ENCODE measurements around the gene ARX.

Gene ARX

GRCh38 chrX:25005382-25006185 is 10.2 kb downstream of the ARX start:
- no peak for TF ChIP-seq CTCF (IDR thresholded peaks at IDR 0.05; ENCODE audit: low read depth, low read length, missing control alignments)
- H3K4me3 ChIP-seq (ENCODE audit: low read depth, low read length) = no peak overlapping the region
- DNase-seq (ENCODE audit: low read depth) = no peak

GRCh38 chrX:25005034-25005381 is 10.8 kb downstream of the ARX start:
- no peak for TF ChIP-seq CTCF (IDR thresholded peaks at IDR 0.05; ENCODE audit: low read depth, low read length, missing control alignments)
- no peak overlapping the region for H3K4me3 ChIP-seq (ENCODE audit: low read depth, low read length)
- DNase-seq (ENCODE audit: low read depth) = no peak

DNA sequence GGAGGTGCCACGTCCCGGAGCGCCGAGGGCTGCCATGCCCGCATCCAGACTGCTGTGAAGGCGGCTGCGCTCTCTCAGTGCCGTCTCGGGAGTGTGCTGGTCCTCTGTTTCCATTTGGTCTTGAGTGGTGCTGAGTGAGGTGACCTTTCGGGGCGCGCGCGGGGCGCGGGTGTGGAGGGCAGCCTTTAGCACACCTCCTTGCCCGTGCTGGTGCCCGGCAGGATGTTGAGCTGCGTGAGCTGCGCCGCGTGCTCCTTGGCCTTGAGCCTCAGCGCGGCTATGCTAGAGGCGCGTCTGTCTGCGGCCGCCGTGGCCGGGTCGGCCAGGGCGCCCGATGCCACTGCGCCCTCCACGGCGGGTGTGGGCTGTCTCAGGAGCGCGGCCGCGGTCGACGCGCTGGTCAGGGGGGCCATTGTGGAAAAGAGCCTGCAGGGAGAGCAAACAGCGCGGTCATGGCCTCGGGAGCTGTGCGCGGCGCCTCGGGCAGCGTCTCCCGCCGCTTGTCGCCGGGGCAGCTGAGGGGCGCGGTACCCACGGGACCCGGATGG is 11.2 kb downstream of the ARX start:
- H3K4me3 ChIP-seq (ENCODE audit: low read depth, low read length) = no peak overlapping the region
- no peak for TF ChIP-seq CTCF (IDR thresholded peaks at IDR 0.05; ENCODE audit: low read depth, low read length, missing control alignments)
- DNase-seq (ENCODE audit: low read depth) = no peak

GRCh38 chrX:25004040-25004439 is 11.7 kb downstream of the ARX start:
- TF ChIP-seq CTCF (IDR thresholded peaks at IDR 0.05; ENCODE audit: low read depth, low read length, missing control alignments) = no peak
- DNase-seq (ENCODE audit: low read depth) = no peak
- H3K4me3 ChIP-seq (ENCODE audit: low read depth, low read length) = no peak overlapping the region

- no peak for DNase-seq (ENCODE audit: low read depth)
- H3K4me3 ChIP-seq (ENCODE audit: low read depth, low read length) = no peak overlapping the region
- no peak for TF ChIP-seq CTCF (IDR thresholded peaks at IDR 0.05; ENCODE audit: low read depth, low read length, missing control alignments)
These were observed 12.5 kb downstream of the ARX start for GRCh38 chrX:25003066-25003849.

DNA sequence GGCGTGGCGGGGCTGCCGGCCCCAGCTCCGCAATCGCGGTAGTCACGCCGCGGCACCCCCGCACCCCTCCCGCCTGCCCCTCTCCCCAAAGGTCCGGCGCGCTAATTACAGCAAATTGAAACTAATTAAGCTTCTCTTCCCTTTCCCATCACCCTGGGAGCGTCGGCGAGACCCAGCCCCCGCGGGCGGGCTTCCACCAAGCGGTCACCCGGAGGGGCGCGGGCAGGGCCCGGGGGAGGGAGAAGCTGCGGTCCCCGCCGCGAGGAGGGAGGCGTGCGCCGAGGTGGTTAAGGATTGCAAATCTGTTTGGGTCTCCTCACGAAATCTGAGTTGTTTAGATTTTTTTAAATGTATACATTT is 13.1 kb downstream of the ARX start:
- no peak overlapping the region for H3K4me3 ChIP-seq (ENCODE audit: low read depth, low read length)
- DNase-seq (ENCODE audit: low read depth) = no peak
- TF ChIP-seq CTCF (IDR thresholded peaks at IDR 0.05; ENCODE audit: low read depth, low read length, missing control alignments) = no peak

Measured in GM12864 (cell line).